Lung (tissue), 12 donors: ENCODE measurements around the gene ABHD16A. TPM values are rescaled to one million over a fixed set of nuclear protein-coding genes. Genes with fewer than 3 reads are reported as not detected.

Experiments
- ATAC-seq: fragments of 200-7000 bp; cut with Tn5 transposase; one replicate; pipeline ENCODE4 v1.9.1; 2020; ENCODE audit warnings: moderate number of reproducible peaks; ENCODE audit not compliant: insufficient read depth, low FRiP score
- DNase-seq, 3 donors: peaks; one replicate each; pipeline ENCODE4 v3.0.0-alpha.2; 2013 to 2017
- H3K27ac ChIP-seq, 2 donors: one replicate each; pipeline ENCODE4 v1.5.1; 2013; ENCODE audit warnings: mild to moderate bottlenecking in 2 of 2, moderate library complexity in 2 of 2, control low read depth in 1 of 2, inconsistent platforms in 1 of 2, low read depth in 1 of 2, low read length in 1 of 2
- H3K27me3 ChIP-seq, 3 donors: one replicate each; pipeline ENCODE4 v1.5.1; 2013; ENCODE audit warnings: low read length in 2 of 3; ENCODE audit not compliant: control insufficient read depth in 3 of 3, insufficient read depth in 3 of 3
- H3K36me3 ChIP-seq, 4 donors: one replicate each; pipeline ENCODE4 v1.5.1; 2013; ENCODE audit warnings: low read length in 4 of 4, mild to moderate bottlenecking in 1 of 4, moderate library complexity in 1 of 4; ENCODE audit not compliant: control insufficient read depth in 4 of 4, insufficient read depth in 4 of 4
- H3K4me1 ChIP-seq, 5 donors: one replicate each; pipeline ENCODE4 v1.5.1; 2013; ENCODE audit warnings: low read length in 5 of 5, mild to moderate bottlenecking in 2 of 5, moderate library complexity in 1 of 5; ENCODE audit not compliant: control insufficient read depth in 5 of 5, insufficient read depth in 5 of 5
- H3K4me3 ChIP-seq: one replicate; pipeline ENCODE4 v1.5.1; 2013; ENCODE audit warnings: mild to moderate bottlenecking, control low read depth, moderate library complexity
- H3K9ac ChIP-seq, 2 donors: one replicate each; pipeline ENCODE4 v1.5.1; 2013; ENCODE audit warnings: low read length in 2 of 2, control low read depth in 1 of 2; ENCODE audit not compliant: insufficient read depth in 1 of 2
- H3K9me3 ChIP-seq, 4 donors: one replicate each; pipeline ENCODE4 v1.5.1; 2013; ENCODE audit warnings: low read length in 3 of 4, mild to moderate bottlenecking in 1 of 4, moderate library complexity in 1 of 4; ENCODE audit not compliant: control insufficient read depth in 4 of 4, insufficient read depth in 3 of 4
- CTCF ChIP-seq: IDR thresholded peaks from 2 replicates; pipeline ENCODE4 v1.5.1; 2012; ENCODE audit warnings: mild to moderate bottlenecking; ENCODE audit errors: control extremely low read depth, extremely low read depth
- WGBS, 2 donors: extraction: QIAGEN DNeasy Blood & Tissue Kit; methylation state at CpG; one replicate each; pipeline ENCODE4 v1.1.7; 2013; 5-methylcytosine and 5-hydroxymethylcytosine counted together
- polyA plus RNA-seq, 2 donors: library from polyadenylated mRNA; stranded (reverse); fragments of 200-250 nt; gene quantifications; one replicate each; pipeline ENCODE4 v1.2.1, GENCODE V29; 2013
- total RNA-seq, 2 donors: library from RNA; depleted of rRNA in 1 of 2; stranded (reverse); fragments of >200 nt in 1 of 2; gene quantifications; one replicate each; pipeline ENCODE4 v1.2.1, GENCODE V29; 2014 to 2021
- donor health status: control.
- donor health status: control.
- donor health status: Bipolar disorder and iron deficiency.
- donor health status: healthy.
- donor health status: DM: yes; HTN: yes; CAD: no.

Gene ABHD16A
- total and polyA plus RNA-seq, 4 donors = 30.6 to 68.6 (median 53.6) TPM

DNA sequence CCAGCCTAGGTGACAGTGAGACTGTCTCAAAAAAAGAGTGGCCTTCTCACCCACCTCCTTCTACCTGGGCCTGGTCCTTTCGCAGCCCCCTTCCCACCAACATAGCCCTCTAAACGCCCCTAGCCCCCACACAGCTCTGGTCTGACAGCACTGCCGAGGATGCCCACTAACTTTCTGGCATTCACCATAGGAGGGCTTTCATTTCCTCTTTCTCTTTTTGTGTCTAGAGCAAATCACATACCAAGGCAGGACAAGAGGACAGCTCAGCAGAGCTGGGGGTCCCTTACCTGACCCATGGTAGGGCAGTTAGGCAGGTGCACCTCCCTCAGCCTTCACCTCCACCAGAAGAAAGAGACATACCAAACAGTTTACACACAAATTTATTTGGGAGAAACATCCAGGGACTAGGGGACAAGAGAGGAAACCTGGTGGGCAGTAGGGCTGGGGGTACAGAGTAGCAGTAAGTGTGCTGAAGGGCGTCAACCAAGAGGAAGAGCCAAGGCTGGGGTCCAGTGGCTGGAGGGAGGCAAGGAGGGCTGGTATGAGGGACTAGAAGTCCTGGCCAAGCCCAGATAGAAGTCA lies 26.7 kb downstream of the ABHD16A start:
- WGBS, 2 donors = 84% methylated on average over 4 of the region's 4 CpGs
- H3K27me3 ChIP-seq = no peaks in the 10 kb centered on the region
- H3K27ac ChIP-seq = no peak overlapping the region
- H3K9ac ChIP-seq = no peak overlapping the region
- ATAC-seq = no peak
- no peaks in the 10 kb centered on the region for H3K9me3 ChIP-seq
- DNase-seq = no peak
- H3K4me1 ChIP-seq = peaks cover 0 to 12% (median 4%) of the 10 kb centered on the region in 5 donors
- H3K4me3 ChIP-seq = no peak overlapping the region
- TF ChIP-seq CTCF = no peak
- H3K36me3 ChIP-seq = peaks cover 2 to 19% (median 6%) of the 10 kb centered on the region in 4 donors

- no peak for TF ChIP-seq CTCF
- H3K9ac ChIP-seq = no peak within 1 kb of the TSS
Observed at GRCh38 chr6:31669676-31670075, 33.4 kb downstream of the ABHD16A start, which contains the start of gene LY6G5B. TSS of gene LY6G5B (plus strand) at chr6:31669976. CDS start at chr6:31670951, 975 bp downstream.

GRCh38 chr6:31666337-31666965 lies 36.7 kb downstream of the ABHD16A start:
- Histone ChIP-seq H3K4me1 (peaks cover 3 to 27% (median 9%) of the 10 kb centered on the region in 5 donors), H3K36me3 (peaks cover 11 to 51% (median 37%) of the 10 kb centered on the region in 4 donors), H3K4me3 (peak overlapping the region; percentile 77), H3K27me3 (no peaks in the 10 kb centered on the region), H3K9me3 (no peaks in the 10 kb centered on the region), H3K9ac (peak overlapping the region; percentile 65 to 67), H3K27ac (peak overlapping the region; percentile 56 to 90)
- ATAC-seq (no peak), DNase-seq (no peak)
- TF ChIP-seq CTCF = no peak
- 4 to 6% methylated on average over 15 of the region's 15 CpGs for WGBS, 2 donors

More at GRCh38 chr6:31669676-31670075, 33.4 kb downstream of the ABHD16A start, which contains the start of gene LY6G5B:
- Histone ChIP-seq H3K4me1 (peaks cover 0 to 7% (median 4%) of the 10 kb centered on the region in 5 donors), H3K36me3 (peaks cover 19 to 49% (median 40%) of the 10 kb centered on the region in 4 donors), H3K4me3 (no peak within 1 kb of the TSS), H3K27ac (no peak within 1 kb of the TSS), H3K9me3 (no peaks in the 10 kb centered on the region), H3K27me3 (no peaks in the 10 kb centered on the region)
- ATAC-seq (no peak), DNase-seq (no peak)
- 82 to 92% methylated on average over 8 of the region's 8 CpGs for WGBS, 2 donors
